NCI-H2171 (cell line): ENCODE measurements around the gene FXYD5.
"Not testable (repeated sequence)": the region's sequence is repeated elsewhere in the genome, so short reads cannot be mapped to it uniquely, and the experiment has no call there.

Experiments
- DNase-seq: peaks from one replicate; lab custom pipeline; 2025; lab: John Stamatoyannopoulos, UW

Gene FXYD5

DNA sequence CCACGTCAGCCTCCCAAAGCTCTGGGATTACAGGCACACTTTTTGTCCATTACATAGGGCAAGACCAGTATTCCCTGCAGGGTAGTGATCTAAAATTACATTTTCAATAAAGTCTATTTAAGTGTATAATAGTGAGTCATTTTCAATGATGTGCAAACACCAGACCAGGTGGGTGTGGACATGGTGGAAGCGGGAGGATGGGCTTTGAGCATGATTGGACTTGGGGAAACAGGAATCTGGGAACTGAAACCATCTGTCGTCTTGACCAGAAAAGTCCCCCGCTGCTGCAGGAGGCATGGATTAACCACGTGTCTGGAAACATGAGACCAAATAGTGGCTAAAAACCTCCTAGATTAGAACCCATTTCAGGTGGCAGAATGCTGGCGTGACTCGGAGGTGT lies 34.0 kb upstream of the FXYD5 start:
- DNase-seq: peak; percentile 48

DNA sequence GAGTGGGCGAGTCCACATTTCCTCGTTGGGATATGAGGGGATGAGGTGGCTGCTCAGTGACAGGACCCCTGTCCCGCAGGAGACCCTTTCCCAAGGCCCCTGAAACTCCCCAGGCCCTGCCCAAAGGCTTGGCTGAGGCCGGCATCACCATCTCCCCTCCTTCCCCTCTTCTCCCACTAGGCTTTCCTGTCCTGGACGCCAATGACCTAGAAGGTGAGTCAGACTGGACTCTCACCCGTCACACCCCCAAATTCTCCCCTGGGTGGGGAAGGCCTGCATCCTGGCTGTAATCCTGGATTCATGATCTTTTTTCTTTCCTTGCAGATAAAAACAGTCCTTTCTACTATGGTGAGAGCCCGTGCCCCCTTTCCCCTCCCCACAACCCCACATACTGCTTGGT lies 33.6 kb upstream of the FXYD5 start:
- no peak for DNase-seq

DNA sequence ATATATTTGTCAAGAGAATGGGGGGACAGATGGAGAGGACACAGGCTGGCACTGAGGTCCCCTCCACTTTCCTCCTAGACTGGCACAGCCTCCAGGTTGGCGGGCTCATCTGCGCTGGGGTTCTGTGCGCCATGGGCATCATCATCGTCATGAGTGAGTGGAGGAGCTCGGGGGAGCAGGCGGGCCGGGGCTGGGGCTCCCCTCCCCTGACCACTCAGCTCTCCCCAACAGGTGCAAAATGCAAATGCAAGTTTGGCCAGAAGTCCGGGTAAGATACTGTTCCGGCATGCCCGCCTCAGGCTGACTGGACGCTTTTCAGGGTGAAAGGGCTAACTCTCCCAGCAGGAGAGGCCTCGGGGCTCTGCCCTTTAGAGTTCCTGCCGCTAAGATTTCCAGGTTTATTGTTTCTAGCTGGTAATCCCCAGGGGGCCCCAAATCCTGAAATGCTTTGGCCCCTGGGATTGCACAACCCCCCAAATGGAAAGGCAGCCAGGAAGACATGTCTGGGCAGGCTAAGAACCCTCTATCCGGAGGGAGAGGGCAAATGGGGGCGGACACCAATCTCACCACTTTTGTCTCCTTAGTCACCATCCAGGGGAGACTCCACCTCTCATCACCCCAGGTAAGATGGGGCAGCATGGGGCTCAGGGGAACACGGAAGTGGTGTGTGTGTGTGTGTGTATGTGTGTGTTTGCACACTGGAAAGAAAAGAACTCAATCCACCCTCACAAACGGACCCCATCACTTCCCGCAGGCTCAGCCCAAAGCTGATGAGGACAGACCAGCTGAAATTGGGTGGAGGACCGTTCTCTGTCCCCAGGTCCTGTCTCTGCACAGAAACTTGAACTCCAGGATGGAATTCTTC lies 31.6 kb upstream of the FXYD5 start:
- peak; percentile 37 for DNase-seq

DNA sequence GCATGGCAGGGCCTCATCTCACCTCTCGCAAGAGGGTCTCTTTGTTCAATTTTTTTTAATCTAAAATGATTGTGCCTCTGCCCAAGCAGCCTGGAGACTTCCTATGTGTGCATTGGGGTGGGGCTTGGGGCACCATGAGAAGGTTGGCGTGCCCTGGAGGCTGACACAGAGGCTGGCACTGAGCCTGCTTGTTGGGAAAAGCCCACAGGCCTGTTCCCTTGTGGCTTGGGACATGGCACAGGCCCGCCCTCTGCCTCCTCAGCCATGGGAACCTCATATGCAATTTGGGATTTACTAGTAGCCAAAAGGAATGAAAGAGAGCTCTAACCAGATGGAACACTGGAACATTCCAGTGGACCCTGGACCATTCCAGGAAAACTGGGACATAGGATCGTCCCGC lies 31.0 kb upstream of the FXYD5 start:
- no peak for DNase-seq

DNA sequence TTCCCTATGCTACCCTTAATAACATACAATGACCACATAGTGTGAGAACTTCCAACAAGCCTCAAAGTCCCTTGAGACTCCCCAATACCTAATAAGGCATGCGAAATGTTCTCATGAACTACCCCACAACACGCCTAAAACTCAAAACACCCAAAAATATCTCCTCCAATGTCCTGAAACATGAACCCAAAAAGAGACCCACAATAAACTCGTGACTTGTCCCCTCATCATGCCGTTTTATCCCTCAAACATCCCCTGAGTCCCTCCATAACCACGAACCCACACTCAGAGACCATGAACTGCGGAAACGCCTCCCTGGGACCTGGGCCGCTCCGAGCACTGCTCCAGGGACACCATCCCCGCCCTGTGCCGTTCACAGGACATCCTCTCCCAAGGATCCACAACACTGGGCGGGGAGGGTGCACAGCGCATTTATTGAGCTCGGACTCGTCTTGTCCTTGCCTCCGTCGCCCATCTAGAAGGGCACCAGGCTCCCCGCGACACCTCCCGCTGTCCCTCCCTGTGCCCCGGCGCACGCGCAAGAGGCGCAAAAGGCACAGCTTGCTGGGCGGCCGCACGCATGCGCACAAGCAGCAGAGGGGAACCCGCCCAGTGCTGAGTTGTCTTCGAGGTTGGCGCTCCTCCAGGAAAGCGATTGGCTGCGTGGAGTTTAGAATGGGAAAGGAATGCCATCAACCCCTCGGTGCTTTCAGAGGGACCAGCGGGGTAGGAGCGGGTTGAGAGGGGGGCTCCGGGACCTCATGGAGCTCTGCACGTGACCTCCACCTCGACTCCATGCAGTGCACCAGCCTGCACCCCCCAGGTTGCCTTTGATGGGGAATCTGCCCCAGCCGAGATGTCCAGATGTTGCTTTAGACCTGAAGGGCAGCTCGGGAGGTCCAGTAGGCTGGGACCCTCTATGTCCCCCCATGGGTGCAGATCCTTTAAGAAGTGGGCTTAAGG lies 30.2 kb upstream of the FXYD5 start:
- DNase-seq: peak; percentile 90

DNA sequence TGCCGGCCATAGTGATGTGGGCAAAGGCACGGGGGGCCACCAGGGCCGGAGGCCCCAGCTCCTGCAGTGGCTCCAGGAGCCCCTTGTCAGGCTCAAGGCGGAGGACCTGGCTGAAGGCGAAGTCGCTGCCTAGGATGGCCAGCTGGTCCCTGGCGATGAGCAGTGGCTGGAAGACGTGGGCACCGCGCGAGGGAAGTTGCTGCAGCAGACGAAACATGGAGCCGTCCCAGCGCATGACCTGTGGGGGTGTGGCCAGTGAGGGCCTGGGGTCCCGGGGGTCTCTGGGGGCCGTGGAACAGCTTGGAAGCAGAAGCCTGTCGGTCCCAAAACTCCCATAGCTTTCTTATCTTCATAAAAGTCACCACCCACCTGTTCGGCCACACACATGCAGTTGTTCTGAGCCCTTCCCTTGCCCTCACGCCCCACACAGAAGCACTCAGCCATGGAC lies 29.2 kb upstream of the FXYD5 start:
- no peak for DNase-seq

DNA sequence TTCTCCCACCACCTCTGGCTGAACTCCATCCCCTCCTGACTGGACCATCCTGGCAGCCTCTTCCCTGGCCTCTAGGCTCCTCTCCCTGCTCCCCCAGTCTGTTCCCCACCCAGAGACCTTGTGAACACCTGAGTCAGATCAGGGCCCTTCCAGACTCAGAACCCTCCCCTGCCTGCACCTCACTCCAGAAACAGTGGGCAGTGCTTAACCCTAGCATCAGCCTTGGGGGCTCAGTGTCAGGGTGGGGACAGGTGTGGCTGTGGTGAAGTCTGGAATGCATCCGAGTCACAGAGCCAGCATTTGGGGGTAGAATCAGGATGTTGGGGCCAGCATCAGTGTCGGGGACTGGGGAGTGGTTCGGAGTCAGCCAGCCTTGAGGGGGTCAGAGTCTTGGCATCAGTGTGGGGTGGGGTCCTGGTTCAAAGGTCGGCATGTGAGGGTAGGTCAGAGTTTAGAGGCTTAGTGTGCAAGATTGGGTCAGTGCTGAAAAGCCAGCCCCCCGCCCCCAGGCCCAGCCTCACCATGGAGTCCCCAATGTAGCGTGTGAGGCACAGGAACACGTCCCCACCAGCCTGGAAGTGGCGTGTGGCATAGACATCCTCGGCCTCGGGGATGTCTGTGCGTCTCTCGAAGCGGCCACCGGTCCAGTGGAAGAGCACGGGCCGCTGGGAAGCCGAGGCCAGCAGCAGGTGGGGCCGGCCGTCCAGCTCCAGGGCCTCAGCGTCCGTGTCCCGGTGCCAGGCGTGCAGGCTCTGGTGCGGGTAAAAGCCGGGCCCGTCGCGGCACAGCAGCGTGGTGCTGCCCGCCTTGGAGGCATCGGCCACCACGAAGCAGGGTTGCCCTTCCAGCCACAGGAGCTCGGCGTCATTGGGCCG lies 28.5 kb upstream of the FXYD5 start:
- DNase-seq: no peak

DNA sequence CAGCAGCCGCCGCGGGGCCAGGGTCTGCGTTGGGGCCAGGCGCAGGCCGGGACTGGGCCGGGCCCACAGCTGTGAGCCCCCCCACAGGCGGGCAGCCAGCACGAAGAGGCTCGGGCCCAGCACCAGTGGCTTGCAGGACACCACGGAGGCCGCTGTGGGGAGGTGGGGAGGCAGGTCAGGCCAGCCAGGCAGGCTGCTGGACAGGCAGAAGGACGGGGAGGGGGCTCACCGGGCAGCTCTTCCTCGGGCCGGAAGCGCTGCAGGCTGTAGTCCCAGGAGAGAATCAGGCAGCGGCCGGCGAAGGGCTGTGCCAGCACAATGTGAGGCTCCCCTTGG lies 27.9 kb upstream of the FXYD5 start:
- DNase-seq: no peak

DNA sequence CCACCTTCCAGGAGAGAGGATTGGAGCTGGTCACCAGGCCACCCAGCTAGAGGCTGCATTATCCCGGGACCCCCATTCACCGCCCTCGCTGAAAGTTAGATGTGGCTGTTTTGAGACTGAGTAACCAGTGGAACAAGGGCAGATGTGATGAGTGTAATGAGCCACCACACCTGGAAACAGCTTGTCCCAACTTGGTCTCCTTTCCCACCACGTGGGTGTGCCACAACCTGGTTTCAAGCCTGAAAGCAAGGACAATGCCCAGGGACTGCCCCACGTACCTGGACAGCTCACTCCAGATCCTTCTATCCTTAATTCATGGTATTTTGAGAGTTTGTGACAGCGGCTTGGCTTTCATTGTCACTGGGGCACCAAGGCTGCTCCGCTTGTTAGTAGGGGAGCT lies 26.7 kb upstream of the FXYD5 start:
- no peak for DNase-seq

DNA sequence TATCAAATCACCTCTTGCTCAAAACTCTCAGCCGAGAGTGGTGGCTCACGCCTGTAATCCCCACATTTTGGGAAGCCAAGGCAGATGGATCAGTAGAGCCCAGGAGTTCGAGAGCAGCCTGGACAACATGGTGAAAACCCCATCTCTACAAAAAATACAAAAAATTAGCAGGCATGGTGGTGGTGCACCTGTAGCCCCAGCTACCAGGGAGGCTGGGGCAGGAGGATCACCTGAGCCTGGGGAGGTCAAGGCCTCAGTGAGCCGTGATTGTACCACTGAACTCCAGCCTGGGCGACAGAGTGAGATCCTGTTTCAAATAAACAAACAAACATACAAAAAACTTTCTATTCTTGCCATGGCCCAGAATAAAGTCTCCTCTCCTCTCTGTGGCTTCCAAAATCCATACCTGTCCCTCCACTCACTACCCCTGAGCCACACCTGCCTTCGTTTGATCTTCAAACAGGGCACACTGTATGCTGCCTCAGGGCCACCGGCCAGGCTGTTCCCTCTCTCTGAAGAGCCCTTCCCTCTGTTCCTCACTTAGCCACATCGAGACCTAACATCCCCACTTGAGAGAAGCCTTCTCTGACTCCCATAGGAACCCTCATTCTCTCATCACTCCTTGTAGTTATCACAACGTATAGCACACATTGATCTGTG lies 26.0 kb upstream of the FXYD5 start:
- DNase-seq: no peak

DNA sequence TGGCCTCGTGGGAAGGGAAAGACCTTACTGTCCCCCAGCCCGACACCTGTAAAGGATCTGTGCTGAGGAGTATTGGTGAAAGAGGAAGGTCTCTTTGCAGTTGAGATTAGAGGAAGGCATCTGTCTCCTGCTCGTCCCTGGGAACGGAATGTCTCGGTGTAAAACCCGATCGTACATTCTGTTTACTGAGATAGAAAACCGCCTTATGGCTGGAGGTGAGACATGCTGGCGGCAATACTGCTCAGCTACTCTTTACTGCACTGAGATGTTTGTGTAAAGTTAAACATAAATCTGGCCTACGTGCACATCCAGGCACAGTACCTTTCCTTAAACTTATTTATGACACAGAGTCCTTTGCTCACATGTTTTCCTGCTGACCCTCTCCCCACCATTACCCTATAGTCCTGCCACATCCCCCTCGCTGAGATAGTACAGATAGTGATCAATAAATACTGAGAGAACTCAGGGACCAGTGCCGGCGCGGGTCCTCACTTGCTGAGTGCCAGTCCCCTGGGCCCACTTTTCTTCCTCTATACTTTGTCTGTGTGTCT lies 24.7 kb upstream of the FXYD5 start:
- not testable (repeated sequence) for DNase-seq

DNA sequence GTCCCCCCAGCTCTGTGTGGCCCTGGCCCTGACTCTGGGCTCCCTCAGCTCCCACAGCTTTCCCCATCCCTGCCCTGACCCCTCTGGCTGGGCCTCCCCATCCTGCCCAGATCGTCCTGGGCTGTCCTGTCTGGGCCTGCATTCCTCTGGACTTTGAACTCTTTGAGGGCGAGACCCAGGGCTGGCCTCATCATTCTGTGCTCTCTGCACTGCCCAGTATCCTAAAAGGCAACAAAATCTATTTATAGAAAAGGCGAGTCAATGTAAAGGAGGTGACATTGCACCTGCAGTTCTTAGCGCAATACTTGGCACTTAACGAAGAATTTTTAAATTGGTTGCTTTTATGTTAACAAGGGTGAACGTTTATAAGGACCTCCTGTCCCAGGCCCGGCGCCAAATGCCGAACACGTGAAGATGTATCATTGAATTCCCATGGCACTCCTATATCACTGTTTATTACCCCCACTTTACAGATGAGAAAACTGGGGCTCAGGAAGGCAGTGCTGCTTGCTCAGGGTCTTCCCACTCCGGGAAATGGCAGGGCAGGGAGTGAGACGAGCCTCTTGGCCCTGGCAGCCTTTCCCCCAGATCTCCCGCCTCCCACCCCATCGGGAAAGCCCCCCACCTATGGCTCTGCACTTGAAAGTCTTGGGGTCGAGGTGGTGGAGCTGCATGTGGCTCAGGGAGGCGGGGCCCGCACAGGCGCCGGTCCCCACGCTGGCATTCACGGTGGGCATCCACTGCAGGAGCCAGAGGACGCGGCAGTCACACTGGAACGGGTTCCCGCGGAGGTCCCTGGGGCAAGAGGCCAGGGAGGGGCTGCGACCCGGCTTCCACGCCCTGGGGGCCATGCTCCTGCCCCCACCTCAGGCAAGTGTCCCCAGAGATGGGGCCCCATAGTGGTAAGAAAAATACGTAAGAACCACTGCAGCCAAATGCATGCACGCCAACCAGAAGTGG lies 23.5 kb upstream of the FXYD5 start:
- DNase-seq: no peak

DNA sequence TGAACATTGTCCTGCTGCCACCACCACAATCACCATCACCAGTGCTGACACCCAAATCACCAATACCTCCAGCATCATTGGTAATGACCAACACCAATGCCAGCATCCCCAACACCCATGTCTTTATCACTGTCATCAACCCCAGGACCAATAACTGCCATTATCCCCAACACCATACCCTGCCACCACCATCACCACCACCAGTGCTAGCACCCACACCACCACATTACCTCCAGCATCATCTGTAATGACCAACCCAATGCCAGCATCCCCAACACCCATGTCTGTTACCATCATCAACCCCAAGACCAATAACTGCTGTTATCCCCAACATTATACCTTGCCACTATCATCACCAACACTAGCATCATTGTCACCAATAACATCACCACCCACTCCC lies 22.3 kb upstream of the FXYD5 start:
- DNase-seq: no peak

DNA sequence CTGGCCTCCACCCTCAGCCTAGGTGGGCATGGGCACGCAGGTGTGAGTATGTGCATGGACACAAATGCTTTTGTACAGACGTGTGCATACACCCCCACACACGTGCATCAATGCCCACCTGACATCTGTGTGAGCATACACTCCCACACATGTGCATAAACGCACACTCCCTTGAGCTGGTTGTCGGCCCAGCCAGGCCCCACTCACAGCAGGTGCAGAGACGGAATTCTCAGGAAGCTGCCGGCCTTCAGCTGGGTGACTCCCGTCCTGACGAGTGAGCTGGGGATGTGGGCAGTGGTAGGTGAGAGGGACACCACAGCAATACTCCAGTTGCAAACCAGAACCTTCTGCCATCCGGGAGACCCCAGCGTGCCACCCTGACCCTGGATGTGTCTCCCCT lies 20.7 kb upstream of the FXYD5 start:
- DNase-seq: no peak

DNA sequence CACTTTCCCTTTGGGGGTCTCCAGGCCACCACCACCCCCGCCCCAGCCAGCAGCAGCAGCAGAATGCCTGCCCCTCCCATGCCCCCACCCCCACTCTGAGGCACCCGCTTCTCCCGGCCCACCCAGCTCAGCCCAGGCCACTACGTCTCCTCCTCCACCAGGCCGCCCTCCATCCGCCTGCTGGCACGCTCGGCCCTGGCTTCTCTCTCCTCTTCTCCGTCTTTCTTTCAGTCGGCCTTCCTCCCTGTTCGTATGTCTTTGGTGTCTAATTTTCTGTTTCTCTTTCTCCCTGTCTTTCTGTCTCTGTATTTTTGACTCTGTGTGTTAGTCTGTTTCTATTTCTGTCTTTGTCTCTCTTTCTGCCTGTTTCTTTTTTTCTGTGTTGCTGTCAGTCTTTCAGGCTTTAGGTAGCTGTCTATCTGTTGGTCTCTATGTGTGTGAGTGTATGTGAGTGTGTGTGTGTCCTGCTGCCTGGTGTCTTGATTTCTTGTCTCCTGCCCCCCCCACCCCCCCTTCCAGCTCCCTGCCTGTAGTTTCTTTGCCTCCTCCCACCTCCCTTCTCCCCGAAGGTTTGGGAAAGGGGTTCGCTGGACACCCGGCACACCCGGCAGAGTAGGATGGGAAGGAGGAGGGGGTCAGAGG lies 19.8 kb upstream of the FXYD5 start, which contains the start of gene LGI4:
Gene LGI4, minus strand, starts transcription at position 459 of the 642 bp plus-strand sequence. Its CDS starts 379 bp downstream, at position 80.
- DNase-seq: no peak

DNA sequence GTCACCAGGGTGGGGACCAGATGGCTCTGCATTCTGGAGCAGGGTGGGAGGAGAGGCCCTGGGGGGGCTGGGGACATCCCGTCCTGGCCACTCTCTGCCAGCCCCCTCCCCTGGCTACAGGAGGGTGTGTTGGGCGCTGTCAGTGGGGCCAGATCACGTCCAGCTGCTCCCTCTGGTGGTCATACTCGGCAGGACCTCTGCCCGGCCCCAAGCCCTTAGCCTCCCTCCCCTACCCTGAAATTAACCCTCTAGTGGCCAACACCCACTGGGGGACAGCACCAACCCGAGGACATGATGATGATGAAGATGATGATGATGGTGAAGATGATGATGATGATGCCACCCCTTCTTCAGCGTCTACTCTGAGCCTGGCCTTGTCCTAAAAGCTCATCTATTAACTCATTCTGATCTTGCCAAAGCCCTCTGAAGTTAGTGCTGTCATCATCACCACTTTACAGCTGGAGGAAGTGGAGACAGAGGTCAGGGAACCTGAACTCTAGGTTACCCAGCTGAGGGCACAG lies 19.1 kb upstream of the FXYD5 start:
- peak; percentile 46 for DNase-seq

DNA sequence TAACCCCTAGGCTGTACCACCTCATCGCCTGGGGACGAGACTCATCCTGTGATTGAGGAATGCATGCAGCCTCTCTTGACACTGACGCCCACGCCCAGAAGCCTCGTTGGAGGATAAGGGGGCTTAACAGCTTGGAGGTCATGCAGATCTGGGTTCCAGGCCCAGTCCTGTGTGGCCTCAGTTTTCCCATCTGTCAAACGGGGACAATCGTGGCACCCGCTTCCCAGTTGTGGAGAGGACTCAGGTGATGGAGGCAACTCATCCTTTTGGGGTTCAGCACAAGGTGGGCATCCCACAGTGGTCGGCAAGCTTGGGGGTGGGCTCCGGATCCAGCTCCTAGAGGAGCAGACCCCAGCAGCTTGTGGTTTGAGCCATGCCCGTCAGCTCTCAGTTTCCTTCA lies 18.3 kb upstream of the FXYD5 start:
- no peak for DNase-seq

DNA sequence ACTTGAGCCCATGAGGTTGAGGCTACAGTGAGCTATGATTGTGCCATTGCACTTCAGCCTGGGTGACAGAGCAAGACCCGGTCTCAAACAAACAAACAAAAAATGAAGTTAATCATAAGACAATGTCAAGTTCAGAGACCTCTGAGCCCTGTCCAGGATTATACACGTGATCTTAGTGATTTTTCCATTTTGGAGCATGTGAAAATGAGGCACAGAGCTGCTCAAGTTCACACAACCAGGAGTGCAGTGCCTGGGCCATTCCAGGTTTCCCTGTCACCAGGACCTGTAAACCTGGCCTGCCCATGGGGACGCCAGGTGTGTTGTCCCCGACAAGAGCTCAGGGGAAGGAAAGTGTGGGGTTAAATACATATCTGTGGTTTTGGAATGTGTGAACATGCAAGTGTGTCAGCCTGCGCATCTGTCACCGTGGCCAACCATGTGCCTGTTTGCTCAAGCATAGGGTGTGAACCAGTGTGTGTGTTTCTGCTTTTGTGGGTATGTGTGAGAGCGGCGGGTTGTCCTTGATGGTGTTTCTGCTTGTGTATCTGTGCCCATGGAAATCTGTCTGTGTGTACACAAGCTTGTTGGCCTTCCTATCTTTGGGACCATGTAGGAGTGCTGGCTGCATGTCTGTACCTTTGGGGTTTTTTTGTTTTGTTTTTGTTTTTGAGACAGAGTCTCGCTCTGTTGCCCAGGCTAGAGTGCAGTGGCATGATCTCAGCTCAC lies 17.4 kb upstream of the FXYD5 start:
- no peak for DNase-seq
